ENCODE measurements around the gene PERCC1.

The PERCC1 gene

GRCh38 chr16:1427473-1428461, 3.1 kb upstream of the PERCC1 start:
- Histone ChIP-seq H3K4me3 (ENCODE audit: low read depth, low read length) (no peak overlapping the region), H3K27ac (no peak overlapping the region), H3K27me3 (ENCODE audit: control insufficient read depth, insufficient read depth, low read length) (no peaks in the 10 kb centered on the region), H3K36me3 (ENCODE audit: control insufficient read depth, insufficient read depth, low read length) (no peaks in the 10 kb centered on the region), H3K4me1 (no peaks in the 10 kb centered on the region), H3K9ac (no peak overlapping the region), H3K79me2 (no peaks in the 10 kb centered on the region), H3K9me3 (ENCODE audit: control insufficient read depth, low read length) (no peaks in the 10 kb centered on the region), H2AFZ (no peak overlapping the region), H3K4me2 (ENCODE audit: low read length) (no peak overlapping the region)
- no peak for TF ChIP-seq CTCF (IDR thresholded peaks at IDR 0.05)

GRCh38 chr16:1428511-1428910, 2.4 kb upstream of the PERCC1 start:
- Histone ChIP-seq H3K4me2 (ENCODE audit: low read length) (no peak overlapping the region), H3K9me3 (ENCODE audit: control insufficient read depth, low read length) (no peaks in the 10 kb centered on the region)

GRCh38 chr16:1429012-1429411, 1.9 kb upstream of the PERCC1 start:
- H2AFZ ChIP-seq = no peak overlapping the region
- no peak overlapping the region for H3K4me3 ChIP-seq (ENCODE audit: low read depth, low read length)
- H3K36me3 ChIP-seq (ENCODE audit: control insufficient read depth, insufficient read depth, low read length) = no peaks in the 10 kb centered on the region
- no peaks in the 10 kb centered on the region for H3K4me1 ChIP-seq
- H3K27ac ChIP-seq = no peak overlapping the region
- no peaks in the 10 kb centered on the region for H3K27me3 ChIP-seq (ENCODE audit: control insufficient read depth, insufficient read depth, low read length)
- H3K79me2 ChIP-seq = no peaks in the 10 kb centered on the region
- H3K4me2 ChIP-seq (ENCODE audit: low read length) = no peak overlapping the region
- H3K9ac ChIP-seq = no peak overlapping the region
- H3K9me3 ChIP-seq (ENCODE audit: control insufficient read depth, low read length) = no peaks in the 10 kb centered on the region
- no peak for TF ChIP-seq CTCF (IDR thresholded peaks at IDR 0.05)

More at GRCh38 chr16:1428511-1428910, 2.4 kb upstream of the PERCC1 start:
- no peaks in the 10 kb centered on the region for H3K4me1 ChIP-seq
- H3K27ac ChIP-seq = no peak overlapping the region
- no peak overlapping the region for H3K9ac ChIP-seq
- TF ChIP-seq CTCF (IDR thresholded peaks at IDR 0.05) = no peak
- H3K79me2 ChIP-seq = no peaks in the 10 kb centered on the region
- H3K27me3 ChIP-seq (ENCODE audit: control insufficient read depth, insufficient read depth, low read length) = no peaks in the 10 kb centered on the region
- H3K4me3 ChIP-seq (ENCODE audit: low read depth, low read length) = no peak overlapping the region
- H2AFZ ChIP-seq = no peak overlapping the region
- H3K36me3 ChIP-seq (ENCODE audit: control insufficient read depth, insufficient read depth, low read length) = no peaks in the 10 kb centered on the region

- no peak overlapping the region for H3K4me2 ChIP-seq (ENCODE audit: low read length)
Measured at GRCh38 chr16:1429631-1430030, 1.2 kb upstream of the PERCC1 start.

More at GRCh38 chr16:1429631-1430030, 1.2 kb upstream of the PERCC1 start:
- H3K9ac ChIP-seq = no peak overlapping the region
- H2AFZ ChIP-seq = no peak overlapping the region
- H3K79me2 ChIP-seq = no peaks in the 10 kb centered on the region
- no peak overlapping the region for H3K27ac ChIP-seq
- H3K9me3 ChIP-seq (ENCODE audit: control insufficient read depth, low read length) = no peaks in the 10 kb centered on the region
- no peak overlapping the region for H3K4me3 ChIP-seq (ENCODE audit: low read depth, low read length)
- H3K27me3 ChIP-seq (ENCODE audit: control insufficient read depth, insufficient read depth, low read length) = no peaks in the 10 kb centered on the region
- no peak for TF ChIP-seq CTCF (IDR thresholded peaks at IDR 0.05)
- H3K4me1 ChIP-seq = no peaks in the 10 kb centered on the region
- H3K36me3 ChIP-seq (ENCODE audit: control insufficient read depth, insufficient read depth, low read length) = no peaks in the 10 kb centered on the region

All from parathyroid adenoma (tissue), 2 donors.